Smooth muscle cell (in vitro differentiated cells): Measurements from ENCODE around the gene PTPRN2. TPM values are rescaled to one million over a fixed set of nuclear protein-coding genes. Genes with fewer than 3 reads are reported as not detected.

Experiments used
- DNase-seq: peaks from one replicate; lab custom pipeline; 2025; ENCODE audit not compliant: unreplicated experiment; lab: John Stamatoyannopoulos, UW
- H2AFZ ChIP-seq: fragments of 200-600 bp; sonication (generic); 2 replicates; pipeline ENCODE4 v1.6.0; 2016; ENCODE audit warnings: antibody characterized with exemption, low read depth, mild to moderate bottlenecking
- H3F3A ChIP-seq: fragments of 200-600 bp; sonication (generic); 2 replicates; pipeline ENCODE4 v1.6.0; 2017; ENCODE audit warnings: antibody characterized with exemption, low read depth
- H3K27ac ChIP-seq: fragments of 200-600 bp; sonication (generic); 2 replicates; pipeline ENCODE4 v1.5.1; 2016; ENCODE audit warnings: low read depth, mild to moderate bottlenecking
- H3K27me3 ChIP-seq: fragments of 200-600 bp; sonication (generic); 2 replicates; pipeline ENCODE4 v1.6.1; 2016; ENCODE audit warnings: low read depth, mild to moderate bottlenecking
- H3K36me3 ChIP-seq: fragments of 200-600 bp; sonication (generic); 2 replicates; pipeline ENCODE4 v1.5.1; 2016; ENCODE audit warnings: low read depth
- H3K4me1 ChIP-seq: fragments of 200-600 bp; sonication (generic); 2 replicates; pipeline ENCODE4 v1.5.1; 2016; ENCODE audit warnings: low read depth
- H3K4me2 ChIP-seq: fragments of 200-600 bp; sonication (generic); 2 replicates; pipeline ENCODE4 v1.6.0; 2016; ENCODE audit warnings: mild to moderate bottlenecking
- H3K4me3 ChIP-seq: fragments of 200-600 bp; sonication (generic); 2 replicates; pipeline ENCODE4 v1.5.1; 2016; ENCODE audit warnings: mild to moderate bottlenecking
- H3K79me2 ChIP-seq: fragments of 200-600 bp; sonication (generic); 2 replicates; pipeline ENCODE4 v1.6.0; 2016; ENCODE audit warnings: low read depth, mild to moderate bottlenecking
- H3K9ac ChIP-seq: fragments of 200-600 bp; sonication (generic); 2 replicates; pipeline ENCODE4 v1.6.0; 2016; ENCODE audit warnings: low read depth
- H3K9me3 ChIP-seq: fragments of 200-600 bp; sonication (generic); replicated peaks from 2 replicates; pipeline ENCODE4 v1.5.1; 2016; ENCODE audit warnings: low read depth
- H4K20me1 ChIP-seq: fragments of 200-600 bp; sonication (generic); 2 replicates; pipeline ENCODE4 v1.6.0; 2016; ENCODE audit warnings: low read depth
- WGBS: methylation state at CpG from one replicate; pipeline ENCODE4 v1.1.7; 2016; ENCODE audit warnings: low lambda C conversion rate; 5-methylcytosine and 5-hydroxymethylcytosine counted together
- polyA plus RNA-seq: library from polyadenylated mRNA; unstranded; fragments of >200 nt; fragmentation: Nextera tagmentation; extraction: Ambion mirVana; gene quantifications from 2 replicates; pipeline ENCODE4 v1.2.1, GENCODE V29; 2016
- total RNA-seq: library from RNA; depleted of rRNA; stranded (reverse); fragments of >200 nt; gene quantifications from 2 replicates; pipeline ENCODE4 v1.2.3, GENCODE V29; 2014
- TF ChIP-seq, protein P1 (sequence below): fragments of 200-600 bp; sonication (generic); IDR thresholded peaks from 2 replicates; pipeline ENCODE4 v1.5.1; 2017; ENCODE audit warnings: borderline replicate concordance, mild to moderate bottlenecking, antibody characterized with exemption; ENCODE audit not compliant: insufficient read depth, poor library complexity, severe bottlenecking

PTPRN2 gene
- total and polyA plus RNA-seq, 2 experiments from 2014 or later = 0.09 to 0.87 TPM

DNA sequence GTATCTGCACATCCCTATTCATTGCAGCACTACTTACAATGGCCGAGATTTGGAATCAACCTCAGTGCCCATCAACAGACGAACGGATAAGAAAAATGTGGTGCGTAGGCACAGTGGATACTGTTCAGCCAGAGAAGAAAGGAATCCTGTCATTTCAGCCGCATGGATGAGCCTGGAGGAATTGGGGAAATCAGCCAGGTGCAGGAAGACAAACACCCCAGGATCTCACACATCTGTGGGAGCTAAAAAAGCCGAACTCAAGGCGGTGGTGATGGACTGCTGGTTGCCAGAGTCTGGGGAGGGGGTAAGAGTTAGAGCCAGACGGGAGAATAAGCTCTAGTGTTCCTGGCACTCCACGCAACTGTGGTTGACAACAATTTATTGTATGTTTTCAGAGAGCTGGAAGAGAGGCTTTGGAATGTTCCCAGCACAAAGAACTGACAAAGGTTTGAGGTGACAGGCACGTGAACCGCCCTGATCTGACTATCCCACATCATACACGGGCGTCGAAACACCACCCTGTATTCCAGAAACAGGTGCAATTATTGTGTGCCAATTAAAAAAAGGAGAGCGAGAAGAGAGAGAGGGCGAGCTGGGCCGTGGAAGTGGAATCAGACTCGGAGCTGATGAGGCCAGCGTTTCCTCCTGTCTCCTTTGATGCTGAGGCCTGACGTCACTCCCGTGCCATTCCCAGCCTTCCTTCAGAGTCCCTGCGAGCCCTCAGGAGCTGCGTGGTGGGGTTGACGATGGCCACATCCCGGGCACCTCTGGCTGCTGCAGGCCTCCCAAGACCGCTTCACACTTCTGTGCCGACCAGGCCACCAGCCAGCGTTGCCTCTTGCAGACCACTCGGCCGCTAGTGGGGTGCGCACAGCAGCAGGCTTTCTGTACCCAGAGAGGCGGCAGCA is 1061.4 kb downstream of the PTPRN2 start:
- no peaks in the 10 kb centered on the region for H3K36me3 ChIP-seq
- H3K4me3 ChIP-seq = no peak overlapping the region
- no peak overlapping the region for H3K9ac ChIP-seq
- H3K27me3 ChIP-seq = no peaks in the 10 kb centered on the region
- no peaks in the 10 kb centered on the region for H3F3A ChIP-seq
- H4K20me1 ChIP-seq = no peaks in the 10 kb centered on the region
- H3K4me1 ChIP-seq = no peaks in the 10 kb centered on the region
- H2AFZ ChIP-seq = no peak overlapping the region
- TF ChIP-seq, protein P1, sequence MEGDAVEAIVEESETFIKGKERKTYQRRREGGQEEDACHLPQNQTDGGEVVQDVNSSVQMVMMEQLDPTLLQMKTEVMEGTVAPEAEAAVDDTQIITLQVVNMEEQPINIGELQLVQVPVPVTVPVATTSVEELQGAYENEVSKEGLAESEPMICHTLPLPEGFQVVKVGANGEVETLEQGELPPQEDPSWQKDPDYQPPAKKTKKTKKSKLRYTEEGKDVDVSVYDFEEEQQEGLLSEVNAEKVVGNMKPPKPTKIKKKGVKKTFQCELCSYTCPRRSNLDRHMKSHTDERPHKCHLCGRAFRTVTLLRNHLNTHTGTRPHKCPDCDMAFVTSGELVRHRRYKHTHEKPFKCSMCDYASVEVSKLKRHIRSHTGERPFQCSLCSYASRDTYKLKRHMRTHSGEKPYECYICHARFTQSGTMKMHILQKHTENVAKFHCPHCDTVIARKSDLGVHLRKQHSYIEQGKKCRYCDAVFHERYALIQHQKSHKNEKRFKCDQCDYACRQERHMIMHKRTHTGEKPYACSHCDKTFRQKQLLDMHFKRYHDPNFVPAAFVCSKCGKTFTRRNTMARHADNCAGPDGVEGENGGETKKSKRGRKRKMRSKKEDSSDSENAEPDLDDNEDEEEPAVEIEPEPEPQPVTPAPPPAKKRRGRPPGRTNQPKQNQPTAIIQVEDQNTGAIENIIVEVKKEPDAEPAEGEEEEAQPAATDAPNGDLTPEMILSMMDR = no peak
- H3K4me2 ChIP-seq = no peak overlapping the region
- no peaks in the 10 kb centered on the region for H3K9me3 ChIP-seq
- no peaks in the 10 kb centered on the region for H3K79me2 ChIP-seq
- 89% methylated on average over 31 of the region's 32 CpGs for WGBS
- H3K27ac ChIP-seq = no peak overlapping the region
- DNase-seq = no peak

DNA sequence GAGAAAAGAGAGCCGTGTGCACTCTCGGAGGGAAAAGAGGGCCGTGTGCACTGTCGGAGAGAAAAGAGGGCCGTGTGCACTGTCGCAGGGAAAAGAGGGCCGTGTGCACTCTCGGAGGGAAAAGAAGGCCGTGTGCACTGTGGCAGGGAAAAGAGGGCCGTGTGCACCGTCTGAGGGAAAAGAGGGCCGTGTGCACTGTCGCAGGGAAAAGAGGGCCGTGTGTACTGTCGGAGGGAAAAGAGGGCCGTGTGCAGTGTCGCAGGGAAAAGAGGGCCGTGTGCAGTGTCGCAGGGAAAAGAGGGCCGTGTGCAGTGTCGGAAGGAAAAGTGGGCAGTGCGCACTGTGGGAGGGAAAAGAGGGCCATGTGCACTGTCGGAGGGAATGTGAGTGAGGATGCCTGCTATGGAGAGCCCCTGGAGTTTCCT is 1062.1 kb downstream of the PTPRN2 start:
- H3K4me2 ChIP-seq = no peak overlapping the region
- H3K36me3 ChIP-seq = no peaks in the 10 kb centered on the region
- no peak overlapping the region for H2AFZ ChIP-seq
- H3K9me3 ChIP-seq = no peaks in the 10 kb centered on the region
- DNase-seq = no peak
- no peak overlapping the region for H3K27ac ChIP-seq
- no peak overlapping the region for H3K4me3 ChIP-seq
- no peaks in the 10 kb centered on the region for H4K20me1 ChIP-seq
- no peaks in the 10 kb centered on the region for H3K4me1 ChIP-seq
- H3K27me3 ChIP-seq = no peaks in the 10 kb centered on the region
- H3F3A ChIP-seq = no peaks in the 10 kb centered on the region
- 93% methylated on average over 21 of the region's 23 CpGs for WGBS
- H3K79me2 ChIP-seq = no peaks in the 10 kb centered on the region
- TF ChIP-seq, protein P1 = no peak
- H3K9ac ChIP-seq = no peak overlapping the region

DNA sequence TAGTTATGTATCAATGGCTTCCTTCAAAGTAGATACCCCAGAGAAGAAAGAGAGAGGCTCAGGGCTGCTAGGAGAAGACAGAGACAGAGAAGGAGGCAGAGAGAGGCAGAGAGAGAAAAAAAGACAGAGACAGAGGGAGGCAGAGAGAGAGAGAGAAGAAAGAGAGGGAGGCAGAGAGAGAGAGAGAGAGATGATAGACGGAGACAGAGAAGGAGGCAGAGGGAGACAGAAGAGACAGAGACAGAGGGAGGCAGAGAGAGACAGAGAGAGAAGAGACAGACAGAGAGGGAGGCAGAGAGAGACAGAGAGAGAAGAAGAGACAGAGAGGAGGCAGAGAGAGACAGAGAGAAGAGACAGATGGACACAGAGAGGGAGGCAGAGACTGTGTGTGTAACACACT is 1062.9 kb downstream of the PTPRN2 start:
- TF ChIP-seq, protein P1 = no peak
- Histone ChIP-seq H3K4me3 (no peak overlapping the region), H3F3A (no peaks in the 10 kb centered on the region), H3K4me1 (no peaks in the 10 kb centered on the region), H3K36me3 (no peaks in the 10 kb centered on the region), H3K79me2 (no peaks in the 10 kb centered on the region), H4K20me1 (no peaks in the 10 kb centered on the region), H3K27me3 (no peaks in the 10 kb centered on the region), H3K9ac (no peak overlapping the region), H2AFZ (no peak overlapping the region), H3K4me2 (no peak overlapping the region), H3K27ac (no peak overlapping the region), H3K9me3 (no peaks in the 10 kb centered on the region)
- 89% methylated on average over 1 of the region's 1 CpG for WGBS
- DNase-seq = no peak
